Stimulated activated CD4-positive, alpha-beta T cell treated with anti-CD3 and anti-CD28 coated beads, Interleukin-4, amount 100 ng/mL, for 24 hours (primary cell): ENCODE data around the gene DLG2.
"Not testable (repeated sequence)": the region's sequence is repeated elsewhere in the genome, so short reads cannot be mapped to it uniquely, and the experiment has no call there.

Experiments used
- DNase-seq: peaks from one replicate; pipeline ENCODE4 v3.0.0-alpha.2; 2020

The DLG2 gene

GRCh38 chr11:85307366-85307765 lies 319.8 kb downstream of the DLG2 start:
- DNase-seq = no peak

GRCh38 chr11:85301895-85302678 lies 325.1 kb downstream of the DLG2 start:
- no peak for DNase-seq

DNA sequence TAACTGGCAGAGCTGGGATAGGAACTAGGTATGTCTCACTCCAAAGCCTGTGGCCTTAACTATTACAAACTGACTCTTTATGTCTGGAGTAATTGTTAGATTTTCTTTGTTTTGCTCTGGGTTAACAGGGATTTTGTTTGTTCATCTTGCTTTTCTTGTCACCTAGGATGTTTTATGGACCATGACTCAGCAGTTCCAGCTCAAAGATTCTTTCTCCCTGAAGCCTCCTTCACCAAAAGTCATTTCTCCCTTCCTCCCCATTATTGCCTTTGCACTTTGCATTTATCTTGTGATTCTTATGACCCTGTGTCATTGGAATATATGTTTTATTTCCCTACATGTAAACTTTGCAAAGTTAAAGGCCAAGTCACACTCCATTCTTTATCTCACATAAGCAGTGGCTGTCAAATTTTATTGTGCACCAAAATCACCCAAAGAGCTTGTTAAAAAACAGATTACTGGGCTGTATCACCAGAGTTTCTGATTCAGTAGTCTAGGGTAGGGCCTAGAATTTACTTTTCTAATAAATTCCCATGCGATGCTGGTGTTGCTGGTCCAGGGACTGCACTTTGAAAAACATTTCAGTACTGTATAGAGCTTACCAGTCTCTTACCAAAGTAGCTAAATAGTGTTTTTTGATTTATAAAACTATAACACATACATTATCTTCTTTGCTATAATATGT lies 327.7 kb downstream of the DLG2 start:
- no peak for DNase-seq

DNA sequence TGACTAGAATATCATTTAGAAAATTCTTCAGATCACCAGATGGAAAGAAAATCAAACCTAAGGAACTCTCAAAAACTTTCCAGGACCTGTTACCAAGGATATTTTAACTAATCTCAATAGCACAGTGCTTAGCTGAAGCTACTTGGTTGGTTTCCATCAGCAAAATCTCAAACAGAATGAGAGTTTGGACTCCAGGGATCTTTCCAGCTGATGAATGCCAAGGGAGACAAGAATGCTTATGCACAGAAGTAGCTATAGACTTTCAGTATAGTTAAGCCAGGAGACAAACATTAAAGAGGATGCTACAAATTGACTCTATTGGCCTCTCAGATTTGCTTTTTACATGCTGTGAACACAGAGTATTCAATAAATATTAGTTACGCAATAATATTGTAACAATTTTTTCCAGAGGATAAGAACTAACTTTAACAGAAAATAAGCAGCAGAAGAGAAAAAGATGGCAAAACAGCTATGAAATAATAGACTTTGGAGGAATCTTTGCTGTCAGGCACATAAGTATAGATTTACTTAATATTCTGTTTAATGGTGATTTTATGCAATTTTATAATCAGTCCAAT lies 331.4 kb downstream of the DLG2 start:
- DNase-seq = no peak

GRCh38 chr11:85281550-85281949 lies 345.6 kb downstream of the DLG2 start:
- DNase-seq = no peak

GRCh38 chr11:85279267-85279666 lies 347.9 kb downstream of the DLG2 start:
- DNase-seq = no peak

- no peak for DNase-seq
Measured at GRCh38 chr11:85277693-85278092, 349.5 kb downstream of the DLG2 start.

GRCh38 chr11:85276332-85276731 lies 350.8 kb downstream of the DLG2 start:
- no peak for DNase-seq

GRCh38 chr11:85270315-85270714 lies 356.8 kb downstream of the DLG2 start:
- DNase-seq = not testable (repeated sequence)

GRCh38 chr11:85269109-85269508 lies 358.0 kb downstream of the DLG2 start:
- DNase-seq = no peak

DNA sequence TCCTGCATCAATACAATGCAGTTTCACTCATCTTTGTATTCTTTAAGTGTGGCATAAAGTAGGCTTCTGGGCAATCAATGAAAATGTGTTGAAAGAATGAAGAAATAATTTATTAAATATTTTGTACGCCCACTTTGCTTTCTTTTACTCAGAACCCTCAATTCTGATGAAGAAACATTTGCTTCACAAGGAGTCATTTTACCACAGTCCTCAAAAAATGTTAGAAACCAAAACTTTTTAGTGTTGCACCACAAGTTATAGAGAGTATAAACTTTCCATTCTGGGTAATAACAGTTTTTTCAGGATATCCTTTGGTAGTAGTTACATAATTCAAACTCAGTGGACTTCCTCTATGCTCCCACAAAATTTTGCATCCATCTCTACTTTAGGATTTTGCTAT lies 360.5 kb downstream of the DLG2 start:
- DNase-seq = no peak

DNA sequence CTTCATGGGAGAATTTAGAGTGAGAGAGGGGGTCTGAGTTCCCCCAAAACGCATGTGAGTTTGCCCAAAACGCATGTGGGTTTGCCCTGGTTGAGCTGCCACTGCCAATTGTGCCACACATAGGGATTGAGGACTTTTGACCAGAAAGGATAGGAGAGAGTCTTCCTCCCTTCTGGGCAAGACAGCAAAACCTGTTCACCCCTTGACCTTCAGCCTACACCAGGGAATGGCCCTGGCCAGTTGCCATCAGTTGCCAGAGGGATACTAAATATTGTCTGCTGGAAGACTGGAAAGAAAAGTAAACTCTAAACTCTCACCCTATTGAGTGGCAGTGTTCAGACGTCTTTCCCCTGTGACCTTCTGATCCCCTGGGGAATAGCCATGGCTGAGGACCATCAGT lies 363.8 kb downstream of the DLG2 start:
- no peak for DNase-seq

GRCh38 chr11:85257837-85258236 lies 369.3 kb downstream of the DLG2 start:
- no peak for DNase-seq

- no peak for DNase-seq
Measured at GRCh38 chr11:85256433-85256832, 370.7 kb downstream of the DLG2 start.

DNA sequence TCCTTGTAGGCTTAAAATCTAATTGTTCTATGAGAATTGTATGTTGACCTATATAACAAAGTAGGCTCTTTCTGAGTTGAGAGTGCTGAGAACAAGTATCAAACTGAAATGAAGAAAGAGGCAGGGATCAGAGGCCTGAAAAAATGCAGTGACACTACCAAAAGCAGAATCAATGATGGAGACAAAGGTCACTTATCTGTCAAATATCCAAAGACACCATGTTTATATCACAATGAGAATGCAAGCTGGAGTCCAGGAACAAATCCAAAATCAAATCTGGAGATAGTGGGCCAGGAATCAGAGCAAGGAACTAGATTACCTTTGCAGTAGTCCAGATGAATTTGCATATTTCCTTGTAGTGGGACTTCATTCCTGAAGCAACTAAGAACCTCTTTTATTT lies 377.7 kb downstream of the DLG2 start:
- DNase-seq = no peak

DNA sequence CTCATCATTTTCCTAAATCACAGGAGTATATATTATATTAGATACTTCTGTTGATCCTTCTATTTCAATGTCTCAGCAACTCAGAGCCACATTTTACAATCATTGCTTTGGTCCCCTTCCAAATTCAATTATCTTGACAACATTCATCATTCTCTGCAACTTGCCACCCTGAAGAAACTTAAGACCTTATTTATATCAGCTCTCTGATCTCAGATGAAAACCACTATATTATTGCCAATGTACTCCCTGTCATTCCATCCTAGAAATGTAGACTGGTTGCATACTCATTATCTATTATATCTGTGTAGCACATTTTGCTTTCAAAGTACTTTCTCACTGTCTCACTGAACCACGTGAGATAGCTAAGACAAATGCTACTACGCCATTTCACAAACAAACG lies 379.3 kb downstream of the DLG2 start:
- no peak for DNase-seq

DNA sequence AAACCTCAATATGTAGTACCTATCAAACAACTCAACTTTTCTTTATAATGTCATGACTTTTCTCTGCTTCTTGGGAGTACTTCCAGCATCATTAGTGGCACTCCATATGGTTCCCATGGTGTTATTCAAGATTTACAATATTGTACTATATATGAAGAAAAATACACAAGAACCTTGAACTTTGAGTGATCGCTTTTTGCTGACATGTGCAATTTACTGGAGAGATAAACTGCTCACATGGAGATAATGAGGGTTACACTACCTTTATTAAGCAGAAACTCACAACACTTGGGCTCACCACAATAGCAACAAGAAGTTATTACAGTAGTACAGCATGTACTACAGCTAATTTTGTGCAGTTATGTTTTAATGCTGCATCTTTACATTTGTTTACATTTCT lies 388.2 kb downstream of the DLG2 start:
- no peak for DNase-seq

DNA sequence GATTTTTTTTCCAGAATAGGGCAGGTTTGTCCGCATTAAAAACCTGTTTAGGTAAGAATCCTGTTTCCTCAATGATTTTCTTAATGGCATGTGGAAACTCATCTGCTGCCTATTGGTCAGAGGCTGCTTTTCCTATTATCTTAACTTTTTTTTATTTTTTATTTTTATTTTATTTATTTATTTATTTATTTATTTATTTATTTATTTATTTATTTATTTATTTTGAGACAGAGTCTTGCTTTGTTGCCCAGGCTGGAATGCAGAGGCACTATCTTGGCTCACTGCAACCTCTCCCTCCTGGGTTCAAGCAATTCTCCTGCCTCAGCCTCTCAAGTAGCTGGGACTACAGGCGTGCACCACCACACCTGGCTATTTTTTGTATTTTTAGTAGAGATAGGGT lies 389.1 kb downstream of the DLG2 start:
- DNase-seq = not testable (repeated sequence)

GRCh38 chr11:85236211-85236610 lies 390.9 kb downstream of the DLG2 start:
- DNase-seq = no peak

GRCh38 chr11:85232559-85232958 lies 394.6 kb downstream of the DLG2 start:
- DNase-seq = no peak

GRCh38 chr11:85231588-85231987 lies 395.6 kb downstream of the DLG2 start:
- DNase-seq = no peak

DNA sequence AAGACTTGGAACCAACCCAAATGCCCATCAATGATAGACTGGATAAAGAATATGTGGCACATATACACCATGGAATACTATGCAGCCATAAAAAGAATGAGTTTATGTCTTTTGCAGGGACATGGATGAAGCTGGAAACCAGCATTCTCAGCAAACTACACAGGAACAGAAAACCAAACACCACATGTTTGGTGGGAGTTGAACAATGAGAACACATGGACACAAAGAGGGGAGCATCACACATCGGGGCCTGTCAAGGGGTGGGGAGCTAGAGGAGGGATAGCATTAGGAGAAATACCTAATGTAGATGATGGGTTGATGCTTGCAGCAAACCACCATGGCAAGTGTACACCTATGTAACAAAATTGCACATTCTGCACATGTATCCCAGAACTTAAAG lies 397.4 kb downstream of the DLG2 start:
- DNase-seq = not testable (repeated sequence)

DNA sequence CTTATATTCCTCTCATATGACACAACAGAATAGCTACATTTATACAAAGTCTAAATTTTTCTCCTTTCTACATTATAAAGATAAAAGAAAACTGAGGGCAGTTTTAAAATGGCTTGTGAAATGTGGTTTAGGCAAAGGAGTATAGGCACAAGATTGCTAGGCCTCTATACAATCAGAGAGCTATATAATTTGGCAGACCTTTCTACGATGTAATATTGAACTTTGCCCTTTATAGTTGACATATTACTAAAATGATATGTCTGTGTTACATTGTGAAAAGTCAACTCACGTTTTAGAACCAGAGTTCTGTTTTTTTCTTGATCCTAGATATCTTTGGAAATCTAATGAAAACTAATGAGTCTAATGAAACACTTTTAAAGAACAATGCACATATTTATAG lies 430.2 kb downstream of the DLG2 start:
- no peak for DNase-seq

- no peak for DNase-seq
Measured at GRCh38 chr11:85195934-85196333, 431.2 kb downstream of the DLG2 start.
